ENCODE results near the gene ZBTB8OS. TPM values are rescaled to one million over a fixed set of nuclear protein-coding genes. Genes with fewer than 3 reads are reported as not detected.

The ZBTB8OS gene
- total and polyA plus RNA-seq, 2 of the 8 experiments (the other 6 are each of a cell fraction or from before 2014, with no cell fraction given) = 68.0 to 74.2 TPM

DNA sequence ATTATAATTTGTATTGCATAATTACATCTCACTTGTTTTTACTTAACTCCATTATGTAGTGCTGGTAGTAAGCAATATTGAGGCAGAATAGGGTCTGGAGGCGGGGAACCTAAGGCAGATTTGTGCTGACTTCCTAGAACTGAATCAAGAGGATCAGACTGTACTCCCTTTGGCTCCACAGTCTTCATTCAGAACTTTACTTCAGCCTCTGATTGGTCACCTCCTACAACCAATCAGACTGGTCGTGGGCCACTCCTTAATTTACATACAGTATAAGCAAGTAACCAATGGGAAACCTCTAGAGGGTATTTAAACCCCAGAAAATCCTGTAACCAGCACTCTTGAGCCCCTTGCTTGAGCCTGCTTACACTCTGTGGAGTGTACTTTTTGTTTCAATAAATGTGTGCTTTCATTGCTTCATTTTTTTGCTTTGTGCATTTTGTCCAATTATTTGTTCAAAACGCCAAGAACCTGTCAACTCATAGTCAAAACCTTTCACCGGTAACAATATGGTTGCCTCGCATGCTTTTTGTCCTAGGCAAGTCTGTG lies 31.6 kb downstream of the ZBTB8OS start:
- Histone ChIP-seq H2AFZ (ENCODE audit: low read length) (no peak overlapping the region), H3K4ac (replicated peaks; ENCODE audit: insufficient read length, low read depth, low read length) (no peak overlapping the region), H4K5ac (ENCODE audit: insufficient read length, low read depth, low read length) (no peak overlapping the region), H2BK120ac (replicated peaks; ENCODE audit: low read depth, low read length) (no peak overlapping the region), H3K23ac (ENCODE audit: insufficient read length) (no peak overlapping the region), H3K27me3 (replicated peaks in 1 of 4; ENCODE audit: control insufficient read depth in 3 of 4, extremely low read depth in 1 of 4, insufficient read depth in 3 of 4, low read length in 3 of 4) (no peaks in the 10 kb centered on the region), H3K9ac (replicated peaks in 1 of 4; ENCODE audit: extremely low read depth in 1 of 4, low read depth in 3 of 4, low read length in 3 of 4) (no peak overlapping the region), H2BK15ac (ENCODE audit: low read length) (no peak overlapping the region), H4K8ac (ENCODE audit: extremely low read depth, insufficient read depth, low read length) (no peak overlapping the region), H2AK5ac (ENCODE audit: low read depth, low read length) (no peak overlapping the region), H4K20me1 (replicated peaks in 1 of 2; ENCODE audit: control insufficient read depth in 1 of 2, insufficient read depth in 2 of 2, low read length in 2 of 2) (no peaks in the 10 kb centered on the region), H3K4me2 (ENCODE audit: insufficient read depth in 1 of 2, low read depth in 2 of 2, low read length in 2 of 2) (no peak overlapping the region), H3K4me3 (ENCODE audit: extremely low read depth in 1 of 4, insufficient read depth in 2 of 4, low read depth in 3 of 4, low read length in 4 of 4) (no peak overlapping the region), H2BK12ac (ENCODE audit: low read depth, low read length) (no peak overlapping the region), H3K14ac (ENCODE audit: insufficient read length) (no peak overlapping the region), H3K56ac (replicated peaks; ENCODE audit: insufficient read length, low read depth, low read length) (no peak overlapping the region), H3K79me1 (ENCODE audit: low read depth, low read length) (no peaks in the 10 kb centered on the region), H4K91ac (replicated peaks; ENCODE audit: insufficient read length, low read length) (no peak overlapping the region), H3K4me1 (replicated peaks in 1 of 4; ENCODE audit: control insufficient read depth in 3 of 4, insufficient read depth in 4 of 4, low read length in 3 of 4) (no peaks in the 10 kb centered on the region), H3K36me3 (ENCODE audit: control insufficient read depth in 2 of 4, insufficient read depth in 4 of 4, low read length in 3 of 4) (peaks cover 0 to 7% (median 0%) of the 10 kb centered on the region in 4 experiments; a peak in 2 of 8 replicates), H3K27ac (ENCODE audit: low read depth, low read length) (no peak overlapping the region), H3K18ac (ENCODE audit: extremely low read depth, low read length) (no peak overlapping the region), H3K9me3 (ENCODE audit: insufficient read depth in 2 of 2, low read depth in 1 of 2, low read length in 1 of 2) (no peaks in the 10 kb centered on the region), H2BK20ac (ENCODE audit: low read length) (no peak overlapping the region), H3K23me2 (ENCODE audit: low read depth, low read length) (no peaks in the 10 kb centered on the region), H2BK5ac (ENCODE audit: low read depth, low read length) (no peak overlapping the region), H3K79me2 (ENCODE audit: control insufficient read depth in 1 of 2, insufficient read depth in 2 of 2, low read length in 2 of 2) (no peaks in the 10 kb centered on the region)
- TF ChIP-seq BRCA1 (IDR thresholded peaks at IDR 0.05; ENCODE audit: low read depth, low read length) (no peak), POLR2A (IDR thresholded peaks at IDR 0.05; ENCODE audit: control extremely low read depth in 1 of 2, low read depth in 2 of 2, low read length in 2 of 2) (0 out of 3 replicates have a peak, but pooled peaks of 1 of the 2 experiments have one; percentile 20), RAD21 (IDR thresholded peaks at IDR 0.05 in 1 of 2, conservative IDR thresholded peaks at IDR 0.05 in 1 of 2; ENCODE audit: low read depth in 2 of 2, low read length in 2 of 2) (no peak)
- TF ChIP-seq, protein P1, sequence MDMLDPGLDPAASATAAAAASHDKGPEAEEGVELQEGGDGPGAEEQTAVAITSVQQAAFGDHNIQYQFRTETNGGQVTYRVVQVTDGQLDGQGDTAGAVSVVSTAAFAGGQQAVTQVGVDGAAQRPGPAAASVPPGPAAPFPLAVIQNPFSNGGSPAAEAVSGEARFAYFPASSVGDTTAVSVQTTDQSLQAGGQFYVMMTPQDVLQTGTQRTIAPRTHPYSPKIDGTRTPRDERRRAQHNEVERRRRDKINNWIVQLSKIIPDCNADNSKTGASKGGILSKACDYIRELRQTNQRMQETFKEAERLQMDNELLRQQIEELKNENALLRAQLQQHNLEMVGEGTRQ (IDR thresholded peaks at IDR 0.05; ENCODE audit: low read length) = no peak
- ChIA-PET POLR2A (ENCODE audit: partially characterized antibody) (interaction anchor here (1.6 to 2.5 kb wide), 2 partner anchors 12 to 13 kb away, joined by 5 to 8 read pairs; no protein-coding TSS in a partner anchor), CTCF (ENCODE audit: partially characterized antibody) (interaction anchor here (2.5 kb wide), 1 partner anchor 14 kb away, joined by 7 read pairs; no protein-coding TSS in a partner anchor)
- FAIRE-seq (no peak), DNase-seq (ENCODE audit: low read depth in 1 of 2, low spot score in 2 of 2) (no peak)
- WGBS, 2 experiments (ENCODE audit: extremely low coverage in 1 of 2, insufficient coverage in 1 of 2, insufficient read length in 1 of 2, insufficient replicate concordance in 2 of 2, low coverage in 1 of 2, low lambda C conversion rate in 2 of 2, missing lambda C conversion rate in 1 of 2) = 90% methylated on average over 5 of the region's 5 CpGs; no CpG with 5 or more reads in 1 of the 2 experiments

All from H1 (cell line).